SK-N-SH treated with all-trans-retinoic acid at 6 μM for 48 hours (cell line): ENCODE data around the gene LRBA.
"Not testable (repeated sequence)": the region's sequence is repeated elsewhere in the genome, so short reads cannot be mapped to it uniquely, and the experiment has no call there.

Experiments
- ARNTL ChIP-seq: fragments of 450-650 bp; formaldehyde crosslinking; IDR thresholded peaks from 2 replicates; pipeline ENCODE4 v1.5.0; 2020; ENCODE audit warnings: low read depth, mild to moderate bottlenecking, moderate library complexity, borderline replicate concordance
- ISL1 ChIP-seq: fragments of 250-450 bp; sonication (Bioruptor Pico); IDR thresholded peaks from 2 replicates; pipeline ENCODE4 v2.1.2; 2022; ENCODE audit warnings: mild to moderate bottlenecking, moderate library complexity
- ZC3H10 ChIP-seq: fragments of 250-450 bp; sonication (Bioruptor Pico); IDR thresholded peaks from 2 replicates; pipeline ENCODE4 v1.5.1; 2021; ENCODE audit warnings: mild to moderate bottlenecking, moderate library complexity
- ZFP30 ChIP-seq: fragments of 450-650 bp; formaldehyde crosslinking; IDR thresholded peaks from 2 replicates; pipeline ENCODE4 v1.5.0; 2022; ENCODE audit warnings: mild to moderate bottlenecking, moderate library complexity
- TF ChIP-seq, protein P1 (sequence below): fragments of 250-450 bp; sonication (Bioruptor Pico); IDR thresholded peaks from 2 replicates; pipeline ENCODE4 v1.8.0; 2020; ENCODE audit warnings: mild to moderate bottlenecking, moderate library complexity, borderline replicate concordance
- TF ChIP-seq, protein P2 (sequence below): fragments of 250-450 bp; sonication (Bioruptor Pico); IDR thresholded peaks from 2 replicates; pipeline ENCODE4 v1.5.1; 2021; ENCODE audit warnings: mild to moderate bottlenecking, moderate library complexity
- TF ChIP-seq, protein P3 (sequence below): fragments of 250-450 bp; sonication (Bioruptor Pico); IDR thresholded peaks from 2 replicates; pipeline ENCODE4 v1.8.0; 2021; ENCODE audit warnings: low read depth, mild to moderate bottlenecking, moderate library complexity, borderline replicate concordance
- TF ChIP-seq, protein P4 (sequence below): fragments of 250-450 bp; sonication (Bioruptor Pico); IDR thresholded peaks from 2 replicates; pipeline ENCODE4 v1.5.1; 2020; ENCODE audit warnings: low read depth, mild to moderate bottlenecking, moderate library complexity

DNA sequence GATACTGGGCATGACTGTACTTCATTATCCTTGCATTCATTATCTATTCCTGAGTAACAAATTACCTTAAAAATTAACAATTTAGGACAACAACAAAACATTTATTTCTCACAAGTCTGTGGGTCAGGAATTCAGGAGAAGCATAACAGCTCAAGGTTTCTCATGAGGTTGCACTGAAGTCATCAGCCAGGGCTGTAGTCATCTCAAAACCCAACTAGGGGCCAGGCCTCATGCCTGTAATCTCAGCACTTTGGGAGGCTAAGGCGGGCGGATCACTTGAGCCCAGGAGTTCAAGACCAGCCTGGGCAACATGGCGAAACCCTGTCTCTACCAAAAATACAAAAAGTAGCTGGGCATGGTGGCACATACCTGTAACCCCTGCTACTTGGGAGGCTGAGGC, 48.1 kb upstream of the LRBA start:
- TF ChIP-seq, protein P1, sequence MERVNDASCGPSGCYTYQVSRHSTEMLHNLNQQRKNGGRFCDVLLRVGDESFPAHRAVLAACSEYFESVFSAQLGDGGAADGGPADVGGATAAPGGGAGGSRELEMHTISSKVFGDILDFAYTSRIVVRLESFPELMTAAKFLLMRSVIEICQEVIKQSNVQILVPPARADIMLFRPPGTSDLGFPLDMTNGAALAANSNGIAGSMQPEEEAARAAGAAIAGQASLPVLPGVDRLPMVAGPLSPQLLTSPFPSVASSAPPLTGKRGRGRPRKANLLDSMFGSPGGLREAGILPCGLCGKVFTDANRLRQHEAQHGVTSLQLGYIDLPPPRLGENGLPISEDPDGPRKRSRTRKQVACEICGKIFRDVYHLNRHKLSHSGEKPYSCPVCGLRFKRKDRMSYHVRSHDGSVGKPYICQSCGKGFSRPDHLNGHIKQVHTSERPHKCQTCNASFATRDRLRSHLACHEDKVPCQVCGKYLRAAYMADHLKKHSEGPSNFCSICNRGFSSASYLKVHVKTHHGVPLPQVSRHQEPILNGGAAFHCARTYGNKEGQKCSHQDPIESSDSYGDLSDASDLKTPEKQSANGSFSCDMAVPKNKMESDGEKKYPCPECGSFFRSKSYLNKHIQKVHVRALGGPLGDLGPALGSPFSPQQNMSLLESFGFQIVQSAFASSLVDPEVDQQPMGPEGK (CRISPR knock-in tag) = not testable (repeated sequence)
- TF ChIP-seq, protein P2, sequence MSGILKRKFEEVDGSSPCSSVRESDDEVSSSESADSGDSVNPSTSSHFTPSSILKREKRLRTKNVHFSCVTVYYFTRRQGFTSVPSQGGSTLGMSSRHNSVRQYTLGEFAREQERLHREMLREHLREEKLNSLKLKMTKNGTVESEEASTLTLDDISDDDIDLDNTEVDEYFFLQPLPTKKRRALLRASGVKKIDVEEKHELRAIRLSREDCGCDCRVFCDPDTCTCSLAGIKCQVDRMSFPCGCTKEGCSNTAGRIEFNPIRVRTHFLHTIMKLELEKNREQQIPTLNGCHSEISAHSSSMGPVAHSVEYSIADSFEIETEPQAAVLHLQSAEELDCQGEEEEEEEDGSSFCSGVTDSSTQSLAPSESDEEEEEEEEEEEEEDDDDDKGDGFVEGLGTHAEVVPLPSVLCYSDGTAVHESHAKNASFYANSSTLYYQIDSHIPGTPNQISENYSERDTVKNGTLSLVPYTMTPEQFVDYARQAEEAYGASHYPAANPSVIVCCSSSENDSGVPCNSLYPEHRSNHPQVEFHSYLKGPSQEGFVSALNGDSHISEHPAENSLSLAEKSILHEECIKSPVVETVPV (CRISPR knock-in tag) = not testable (repeated sequence)
- TF ChIP-seq ARNTL (CRISPR knock-in tag); ZC3H10; ZFP30 (CRISPR knock-in tag); ISL1 (CRISPR knock-in tag): not testable (repeated sequence)
- TF ChIP-seq, protein P3, sequence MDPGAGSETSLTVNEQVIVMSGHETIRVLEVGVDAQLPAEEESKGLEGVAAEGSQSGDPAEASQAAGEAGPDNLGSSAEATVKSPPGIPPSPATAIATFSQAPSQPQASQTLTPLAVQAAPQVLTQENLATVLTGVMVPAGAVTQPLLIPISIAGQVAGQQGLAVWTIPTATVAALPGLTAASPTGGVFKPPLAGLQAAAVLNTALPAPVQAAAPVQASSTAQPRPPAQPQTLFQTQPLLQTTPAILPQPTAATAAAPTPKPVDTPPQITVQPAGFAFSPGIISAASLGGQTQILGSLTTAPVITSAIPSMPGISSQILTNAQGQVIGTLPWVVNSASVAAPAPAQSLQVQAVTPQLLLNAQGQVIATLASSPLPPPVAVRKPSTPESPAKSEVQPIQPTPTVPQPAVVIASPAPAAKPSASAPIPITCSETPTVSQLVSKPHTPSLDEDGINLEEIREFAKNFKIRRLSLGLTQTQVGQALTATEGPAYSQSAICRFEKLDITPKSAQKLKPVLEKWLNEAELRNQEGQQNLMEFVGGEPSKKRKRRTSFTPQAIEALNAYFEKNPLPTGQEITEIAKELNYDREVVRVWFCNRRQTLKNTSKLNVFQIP (CRISPR knock-in tag) = not testable (repeated sequence)
- TF ChIP-seq, protein P4, sequence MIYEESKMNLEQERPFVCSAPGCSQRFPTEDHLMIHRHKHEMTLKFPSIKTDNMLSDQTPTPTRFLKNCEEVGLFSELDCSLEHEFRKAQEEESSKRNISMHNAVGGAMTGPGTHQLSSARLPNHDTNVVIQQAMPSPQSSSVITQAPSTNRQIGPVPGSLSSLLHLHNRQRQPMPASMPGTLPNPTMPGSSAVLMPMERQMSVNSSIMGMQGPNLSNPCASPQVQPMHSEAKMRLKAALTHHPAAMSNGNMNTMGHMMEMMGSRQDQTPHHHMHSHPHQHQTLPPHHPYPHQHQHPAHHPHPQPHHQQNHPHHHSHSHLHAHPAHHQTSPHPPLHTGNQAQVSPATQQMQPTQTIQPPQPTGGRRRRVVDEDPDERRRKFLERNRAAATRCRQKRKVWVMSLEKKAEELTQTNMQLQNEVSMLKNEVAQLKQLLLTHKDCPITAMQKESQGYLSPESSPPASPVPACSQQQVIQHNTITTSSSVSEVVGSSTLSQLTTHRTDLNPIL (CRISPR knock-in tag) = not testable (repeated sequence)
